Psoas muscle (tissue), 8 donors: ENCODE data around the gene SNU13. TPM values are rescaled to one million over a fixed set of nuclear protein-coding genes. Genes with fewer than 3 reads are reported as not detected.
"Not testable (repeated sequence)": the region's sequence is repeated elsewhere in the genome, so short reads cannot be mapped to it uniquely, and the experiment has no call there.

ENCODE experiments used
- ATAC-seq, 4 donors: fragments of 200-7000 bp; cut with Tn5 transposase; one replicate each; pipeline ENCODE4 v1.9.1; 2020; ENCODE audit warnings: moderate library complexity in 3 of 4, mild to moderate bottlenecking in 2 of 4
- DNase-seq, 2 donors: peaks; one replicate each; pipeline ENCODE4 v3.0.0-alpha.2; 2020
- H3K27ac ChIP-seq: fragments of 200-600 bp; one replicate; pipeline ENCODE4 v1.8.0; 2022
- H3K27me3 ChIP-seq, 3 donors: fragments of 200-600 bp in 1 of 3; one replicate each; pipeline versions ENCODE4 v1.6.1 to v1.8.0; 2013 to 2022; ENCODE audit warnings: low read length in 2 of 3, mild to moderate bottlenecking in 2 of 3, moderate library complexity in 1 of 3; ENCODE audit not compliant: insufficient read depth in 3 of 3
- H3K36me3 ChIP-seq, 2 donors: fragments of 200-600 bp in 1 of 2; one replicate each; pipeline versions ENCODE4 v1.6.1 to v1.8.0; 2013 to 2022; ENCODE audit warnings: low read depth in 1 of 2, mild to moderate bottlenecking in 1 of 2, moderate library complexity in 1 of 2; ENCODE audit not compliant: insufficient read depth in 1 of 2
- H3K4me1 ChIP-seq: fragments of 200-600 bp; one replicate; pipeline ENCODE4 v1.8.0; 2022
- H3K4me3 ChIP-seq: fragments of 200-600 bp; one replicate; pipeline ENCODE4 v1.8.0; 2022; ENCODE audit warnings: mild to moderate bottlenecking
- H3K9me3 ChIP-seq: fragments of 200-600 bp; one replicate; pipeline ENCODE4 v1.8.0; 2022
- WGBS, 3 donors: extraction: QIAGEN DNeasy Blood & Tissue Kit; methylation state at CpG; one replicate each; pipeline versions ENCODE4 v1.1.6 to v1.1.7; 2013; 5-methylcytosine and 5-hydroxymethylcytosine counted together
- intact Hi-C, 2 donors: fragments of 100-400 bp; cut with DNase I; formaldehyde crosslinking; loops; one replicate each; pipeline versions ENCODE4 v1.11.0 to v1.14.2; 2022
- polyA plus RNA-seq, 3 donors: library from polyadenylated mRNA; stranded (reverse); fragments of 200-250 nt; gene quantifications; one replicate each; pipeline ENCODE4 v1.2.3, GENCODE V29; 2013
- total RNA-seq, 4 donors: library from RNA; stranded (reverse); fragmentation: NEBNext Ultra II Directional in 2 of 4; extraction: Animal tissue kit (Norgen Biotek cat#: 25700) in 2 of 4; gene quantifications; one replicate each; pipeline versions ENCODE4 v1.2.1 to v1.2.4, GENCODE V29; 2021 to 2023
- TF ChIP-seq, protein P1 (sequence below): fragments of 200-600 bp; IDR thresholded peaks from one replicate; pipeline ENCODE4 v1.8.0; 2022; ENCODE audit warnings: antibody characterized with exemption
- donor health status: healthy with polysubstance abuse.
- donor health status: DM: no; HTN: no; CAD: no; lungs with moderate emphysema.
- donor health status: Bipolar disorder and iron deficiency.
- donor health status: healthy.
- donor health status: DM: yes; HTN: yes; CAD: no.
- donor health status: DM: no; HTN: no; CAD: no.
- donor health status: DM: no; HTN: no; CAD: no.
- donor health status: DM: yes; HTN: yes; CAD: no.

Gene SNU13
- total and polyA plus RNA-seq, 7 donors, result 165 to 466 (median 215) TPM

DNA sequence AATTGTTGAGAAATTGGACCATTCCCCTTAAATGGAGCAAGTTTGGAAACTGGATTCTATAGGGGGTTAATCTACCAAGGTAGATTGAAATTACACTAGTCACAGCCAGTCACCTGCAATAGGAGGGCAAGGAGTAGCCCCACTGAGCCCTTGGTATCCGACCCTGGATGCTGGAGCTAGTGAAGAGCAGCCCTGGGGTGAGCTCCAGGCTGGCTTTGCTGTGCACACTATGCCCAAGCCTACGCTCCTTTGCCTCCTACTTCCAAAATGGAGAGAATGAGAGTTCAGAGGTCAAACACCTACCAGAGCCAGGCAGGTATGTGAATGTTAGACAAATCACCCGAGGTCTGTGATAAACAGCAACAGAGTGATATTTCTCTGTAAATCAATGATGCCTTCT, 23.7 kb downstream of the SNU13 start:
- H3K9me3 ChIP-seq, result no peaks in the 10 kb centered on the region
- 73 to 84% (median 81%) methylated on average over 3 of the region's 3 CpGs for WGBS, 3 donors
- H3K27me3 ChIP-seq, result no peaks in the 10 kb centered on the region
- no peak overlapping the region for H3K27ac ChIP-seq
- no peak overlapping the region for H3K4me3 ChIP-seq
- no peak for DNase-seq
- peaks cover 15% of the 10 kb centered on the region for H3K4me1 ChIP-seq
- ATAC-seq, result no peak
- intact Hi-C loops, result no loop called here
- peaks cover 16 to 55% of the 10 kb centered on the region in 2 donors for H3K36me3 ChIP-seq
- TF ChIP-seq, protein P1, sequence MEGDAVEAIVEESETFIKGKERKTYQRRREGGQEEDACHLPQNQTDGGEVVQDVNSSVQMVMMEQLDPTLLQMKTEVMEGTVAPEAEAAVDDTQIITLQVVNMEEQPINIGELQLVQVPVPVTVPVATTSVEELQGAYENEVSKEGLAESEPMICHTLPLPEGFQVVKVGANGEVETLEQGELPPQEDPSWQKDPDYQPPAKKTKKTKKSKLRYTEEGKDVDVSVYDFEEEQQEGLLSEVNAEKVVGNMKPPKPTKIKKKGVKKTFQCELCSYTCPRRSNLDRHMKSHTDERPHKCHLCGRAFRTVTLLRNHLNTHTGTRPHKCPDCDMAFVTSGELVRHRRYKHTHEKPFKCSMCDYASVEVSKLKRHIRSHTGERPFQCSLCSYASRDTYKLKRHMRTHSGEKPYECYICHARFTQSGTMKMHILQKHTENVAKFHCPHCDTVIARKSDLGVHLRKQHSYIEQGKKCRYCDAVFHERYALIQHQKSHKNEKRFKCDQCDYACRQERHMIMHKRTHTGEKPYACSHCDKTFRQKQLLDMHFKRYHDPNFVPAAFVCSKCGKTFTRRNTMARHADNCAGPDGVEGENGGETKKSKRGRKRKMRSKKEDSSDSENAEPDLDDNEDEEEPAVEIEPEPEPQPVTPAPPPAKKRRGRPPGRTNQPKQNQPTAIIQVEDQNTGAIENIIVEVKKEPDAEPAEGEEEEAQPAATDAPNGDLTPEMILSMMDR, result no peak

DNA sequence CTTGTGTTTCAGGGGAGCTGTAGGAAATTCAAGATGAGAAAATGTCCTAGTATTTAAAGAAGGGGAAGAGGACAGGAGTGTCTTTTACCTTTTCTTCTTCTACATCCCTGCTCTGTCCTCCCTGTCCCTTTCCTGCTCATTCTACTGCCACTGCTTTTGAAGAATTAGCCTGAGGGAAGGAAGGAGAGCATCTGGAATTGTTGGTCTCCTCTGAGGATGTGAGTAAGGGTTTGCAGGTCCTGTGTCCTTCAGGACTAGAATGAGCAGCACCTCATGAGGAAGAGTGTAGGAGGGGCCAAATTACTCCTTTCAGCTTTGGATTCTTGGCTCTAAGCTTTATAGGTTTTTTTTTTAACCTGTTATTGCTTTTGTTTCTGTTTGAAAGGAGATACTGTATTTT, 24.2 kb downstream of the SNU13 start:
- peaks cover 15% of the 10 kb centered on the region for H3K4me1 ChIP-seq
- H3K36me3 ChIP-seq, result peaks cover 18 to 60% of the 10 kb centered on the region in 2 donors
- ATAC-seq (no peak), DNase-seq (no peak)
- no peaks in the 10 kb centered on the region for H3K27me3 ChIP-seq
- H3K9me3 ChIP-seq, result no peaks in the 10 kb centered on the region
- TF ChIP-seq, protein P1, result no peak
- no peak overlapping the region for H3K27ac ChIP-seq
- intact Hi-C loops, result no loop called here
- H3K4me3 ChIP-seq, result no peak overlapping the region

DNA sequence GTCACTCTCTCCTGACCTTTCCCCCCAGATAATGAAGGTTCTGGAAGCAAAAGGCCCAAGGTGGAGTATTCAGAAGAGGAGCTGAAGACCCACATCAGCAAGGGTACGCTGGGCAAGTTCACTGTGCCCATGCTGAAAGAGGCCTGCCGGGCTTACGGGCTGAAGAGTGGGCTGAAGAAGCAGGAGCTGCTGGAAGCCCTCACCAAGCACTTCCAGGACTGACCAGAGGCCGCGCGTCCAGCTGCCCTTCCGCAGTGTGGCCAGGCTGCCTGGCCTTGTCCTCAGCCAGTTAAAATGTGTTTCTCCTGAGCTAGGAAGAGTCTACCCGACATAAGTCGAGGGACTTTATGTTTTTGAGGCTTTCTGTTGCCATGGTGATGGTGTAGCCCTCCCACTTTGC, 25.1 kb downstream of the SNU13 start:
- Histone ChIP-seq H3K4me1 (peaks cover 20% of the 10 kb centered on the region), H3K36me3 (peaks cover 22 to 69% of the 10 kb centered on the region in 2 donors)
- 76 to 86% (median 85%) methylated on average over 8 to 9 of the region's 9 CpGs for WGBS, 3 donors
- H3K4me3 ChIP-seq, H3K27ac ChIP-seq, DNase-seq, ATAC-seq, H3K9me3 ChIP-seq, H3K27me3 ChIP-seq, intact Hi-C loops: not testable (repeated sequence)

DNA sequence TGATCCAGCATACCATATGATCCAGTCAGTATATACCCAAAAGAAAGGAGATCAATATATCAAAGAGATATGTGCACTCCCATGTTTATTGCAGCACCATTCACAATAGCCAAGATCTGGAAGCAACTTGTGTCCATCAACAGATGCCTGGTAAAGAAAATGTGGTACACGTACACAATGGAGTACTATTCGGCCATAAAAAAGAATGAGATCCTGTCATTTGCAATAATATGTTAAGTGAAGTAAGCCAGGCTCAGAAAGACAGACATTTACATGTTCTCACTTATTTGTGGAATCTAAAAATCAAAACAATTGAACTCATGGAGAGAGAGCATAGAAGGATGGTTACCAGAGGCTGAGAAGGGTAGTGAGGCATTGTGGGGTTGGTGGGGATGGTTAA, 27.0 kb downstream of the SNU13 start:
- WGBS, 3 donors, result 93 to 94% (median 94%) methylated on average over 2 of the region's 2 CpGs
- Histone ChIP-seq H3K4me1 (peaks cover 16% of the 10 kb centered on the region), H3K27ac (no peak overlapping the region), H3K4me3 (no peak overlapping the region), H3K27me3 (no peaks in the 10 kb centered on the region), H3K36me3 (peaks cover 24 to 88% of the 10 kb centered on the region in 2 donors), H3K9me3 (no peaks in the 10 kb centered on the region)
- intact Hi-C loops, result no loop called here
- ATAC-seq (no peak), DNase-seq (no peak)
- TF ChIP-seq, protein P1, result no peak

DNA sequence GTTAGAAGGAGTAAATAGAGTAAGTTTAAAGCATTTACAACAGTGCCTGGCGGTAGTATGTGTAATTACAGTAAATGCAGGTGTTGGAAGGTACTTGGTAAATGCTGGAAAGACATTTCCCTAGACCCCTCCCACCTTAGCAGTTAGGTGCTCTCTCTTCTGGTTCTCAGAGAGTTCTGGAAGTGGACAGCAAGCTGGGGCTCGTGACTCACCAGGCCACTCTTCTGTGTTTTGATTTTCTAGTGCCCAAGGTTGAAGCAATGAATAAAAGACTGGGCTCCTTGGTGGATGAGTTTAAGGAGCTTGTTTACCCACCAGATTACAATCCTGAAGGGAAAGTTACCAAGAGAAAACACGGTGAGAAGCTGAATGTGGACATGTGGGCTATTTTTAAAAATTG, 27.6 kb downstream of the SNU13 start:
- DNase-seq, result no peak
- Histone ChIP-seq H3K27ac (peak overlapping the region; percentile 30), H3K4me3 (no peak overlapping the region), H3K36me3 (peaks cover 27 to 94% of the 10 kb centered on the region in 2 donors), H3K27me3 (no peaks in the 10 kb centered on the region), H3K4me1 (peaks cover 16% of the 10 kb centered on the region), H3K9me3 (no peaks in the 10 kb centered on the region)
- WGBS, 3 donors, result 90 to 93% (median 92%) methylated on average over 3 of the region's 3 CpGs
- TF ChIP-seq, protein P1, result no peak
- intact Hi-C loops, result no loop called here
- no peak for ATAC-seq
